Parathyroid adenoma (tissue), 2 donors: ENCODE results near the gene SLC2A9.

Experiments used
- H2AFZ ChIP-seq: fragments of 300-600 bp; sonication (generic); one replicate; pipeline ENCODE4 v1.7.0; 2017; ENCODE audit warnings: antibody characterized with exemption, mild to moderate bottlenecking
- H3K27ac ChIP-seq: fragments of 300-600 bp; sonication (generic); one replicate; pipeline ENCODE4 v1.7.0; 2017
- H3K27me3 ChIP-seq: fragments of 300-600 bp; sonication (generic); one replicate; pipeline ENCODE4 v1.7.0; 2017; ENCODE audit warnings: low read length; ENCODE audit not compliant: control insufficient read depth, insufficient read depth
- H3K36me3 ChIP-seq: fragments of 300-600 bp; sonication (generic); one replicate; pipeline ENCODE4 v1.7.0; 2017; ENCODE audit warnings: low read length; ENCODE audit not compliant: control insufficient read depth, insufficient read depth
- H3K4me1 ChIP-seq: fragments of 300-600 bp; sonication (generic); one replicate; pipeline ENCODE4 v1.7.0; 2017; ENCODE audit warnings: control low read depth
- H3K4me2 ChIP-seq: fragments of 300-600 bp; sonication (generic); one replicate; pipeline ENCODE4 v1.7.0; 2017; ENCODE audit warnings: low read length
- H3K4me3 ChIP-seq: fragments of 300-600 bp; sonication (generic); one replicate; pipeline ENCODE4 v1.7.0; 2017; ENCODE audit warnings: low read depth, low read length
- H3K79me2 ChIP-seq: fragments of 300-600 bp; sonication (generic); one replicate; pipeline ENCODE4 v1.7.0; 2017; ENCODE audit warnings: control low read depth
- H3K9ac ChIP-seq: fragments of 300-600 bp; sonication (generic); one replicate; pipeline ENCODE4 v1.7.0; 2017; ENCODE audit warnings: mild to moderate bottlenecking
- H3K9me3 ChIP-seq: fragments of 300-600 bp; sonication (generic); one replicate; pipeline ENCODE4 v1.7.0; 2017; ENCODE audit warnings: low read length; ENCODE audit not compliant: control insufficient read depth
- CTCF ChIP-seq: fragments of 300-600 bp; sonication (generic); IDR thresholded peaks from one replicate; pipeline ENCODE4 v1.7.0; 2017; ENCODE audit warnings: antibody characterized with exemption, mild to moderate bottlenecking
- donor health status: primary hyperparathyroidism.

SLC2A9 gene

DNA sequence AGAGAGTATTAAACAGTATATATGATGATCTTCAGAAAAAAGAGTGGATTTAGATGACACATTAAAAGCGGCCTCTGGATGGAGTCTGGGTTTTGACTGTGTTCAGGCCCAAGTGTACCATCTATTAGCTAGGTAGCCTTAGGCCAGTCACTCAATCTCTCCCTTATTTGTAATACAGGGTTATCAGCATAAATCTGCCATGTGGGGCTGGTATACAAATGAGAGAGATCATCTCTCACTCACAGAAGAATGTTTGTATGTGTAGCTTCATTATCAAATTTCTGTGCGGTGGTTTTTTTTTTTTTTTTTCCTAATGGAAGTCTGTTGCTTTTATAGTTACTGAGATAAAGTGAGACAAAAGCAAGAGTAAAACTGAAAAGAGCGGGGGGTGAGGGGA is 12.7 kb downstream of the SLC2A9 start:
- Histone ChIP-seq H2AFZ (no peak overlapping the region), H3K4me2 (no peak overlapping the region), H3K4me3 (no peak overlapping the region), H3K9ac (no peak overlapping the region), H3K79me2 (no peaks in the 10 kb centered on the region), H3K27ac (no peak overlapping the region), H3K9me3 (no peaks in the 10 kb centered on the region), H3K36me3 (no peaks in the 10 kb centered on the region), H3K4me1 (no peaks in the 10 kb centered on the region), H3K27me3 (no peaks in the 10 kb centered on the region)
- no peak for TF ChIP-seq CTCF

DNA sequence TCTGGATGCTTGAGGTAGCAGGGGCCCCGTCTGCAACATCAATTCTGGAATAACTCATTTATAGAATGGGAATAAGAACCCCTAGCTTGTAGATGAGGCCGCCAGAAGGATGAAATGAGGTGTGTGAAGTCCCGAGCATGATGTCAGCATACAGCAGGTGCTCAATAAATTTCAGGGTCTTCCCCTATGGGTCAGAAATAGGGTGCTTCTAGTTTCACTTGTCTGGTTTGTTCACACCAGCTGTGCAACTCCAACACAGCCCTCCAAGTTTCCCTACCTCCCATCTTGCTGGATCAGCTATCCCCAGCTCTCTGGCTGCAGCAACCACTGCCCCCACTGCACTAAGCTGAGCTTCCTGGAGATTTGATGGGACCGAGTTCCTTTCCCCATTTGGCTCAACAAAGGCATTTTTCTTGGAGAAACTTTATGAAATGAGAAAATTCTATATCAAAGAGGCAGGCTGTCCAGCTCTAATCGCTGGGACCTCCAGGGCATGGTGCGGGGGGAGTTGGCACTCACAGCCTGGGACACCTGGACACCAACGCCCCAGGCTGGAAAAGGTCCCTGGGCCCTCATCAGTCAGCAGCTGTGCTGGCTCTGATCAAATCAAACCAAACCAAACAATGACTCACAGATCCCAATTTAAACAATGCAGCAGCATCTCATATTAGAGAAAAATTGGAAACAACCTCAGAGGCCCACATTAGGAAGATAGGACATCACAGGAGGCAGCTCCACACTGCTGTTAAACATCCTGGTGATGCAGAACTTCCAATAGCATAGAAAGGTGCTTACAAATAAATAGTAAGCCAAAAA is 13.3 kb downstream of the SLC2A9 start:
- no peak overlapping the region for H3K4me2 ChIP-seq
- H3K4me3 ChIP-seq, result no peak overlapping the region
- H3K27ac ChIP-seq, result no peak overlapping the region
- TF ChIP-seq CTCF, result no peak
- no peaks in the 10 kb centered on the region for H3K9me3 ChIP-seq
- no peaks in the 10 kb centered on the region for H3K79me2 ChIP-seq
- H3K36me3 ChIP-seq, result no peaks in the 10 kb centered on the region
- no peaks in the 10 kb centered on the region for H3K4me1 ChIP-seq
- no peak overlapping the region for H3K9ac ChIP-seq
- H2AFZ ChIP-seq, result no peak overlapping the region
- H3K27me3 ChIP-seq, result no peaks in the 10 kb centered on the region

DNA sequence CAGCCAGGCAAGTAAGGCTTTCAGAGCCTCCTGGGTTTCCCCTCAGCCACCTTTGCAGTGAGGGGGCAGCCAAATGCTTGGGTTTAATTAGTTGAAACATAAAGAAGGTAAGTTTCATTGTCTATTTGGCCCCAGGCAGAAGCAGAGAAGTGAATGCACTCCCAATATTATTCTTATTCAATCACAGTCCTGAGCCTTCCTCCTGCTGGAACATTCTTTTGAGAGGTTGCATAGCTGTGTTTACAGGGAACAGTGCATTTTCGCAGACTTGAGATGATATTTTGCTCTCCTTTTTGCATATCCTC is 13.9 kb downstream of the SLC2A9 start:
- H3K9ac ChIP-seq, result no peak overlapping the region
- no peaks in the 10 kb centered on the region for H3K9me3 ChIP-seq
- H3K4me2 ChIP-seq, result no peak overlapping the region
- H3K27ac ChIP-seq, result no peak overlapping the region
- TF ChIP-seq CTCF, result no peak
- no peaks in the 10 kb centered on the region for H3K4me1 ChIP-seq
- H2AFZ ChIP-seq, result no peak overlapping the region
- no peaks in the 10 kb centered on the region for H3K79me2 ChIP-seq
- no peaks in the 10 kb centered on the region for H3K36me3 ChIP-seq
- no peaks in the 10 kb centered on the region for H3K27me3 ChIP-seq
- H3K4me3 ChIP-seq, result no peak overlapping the region

DNA sequence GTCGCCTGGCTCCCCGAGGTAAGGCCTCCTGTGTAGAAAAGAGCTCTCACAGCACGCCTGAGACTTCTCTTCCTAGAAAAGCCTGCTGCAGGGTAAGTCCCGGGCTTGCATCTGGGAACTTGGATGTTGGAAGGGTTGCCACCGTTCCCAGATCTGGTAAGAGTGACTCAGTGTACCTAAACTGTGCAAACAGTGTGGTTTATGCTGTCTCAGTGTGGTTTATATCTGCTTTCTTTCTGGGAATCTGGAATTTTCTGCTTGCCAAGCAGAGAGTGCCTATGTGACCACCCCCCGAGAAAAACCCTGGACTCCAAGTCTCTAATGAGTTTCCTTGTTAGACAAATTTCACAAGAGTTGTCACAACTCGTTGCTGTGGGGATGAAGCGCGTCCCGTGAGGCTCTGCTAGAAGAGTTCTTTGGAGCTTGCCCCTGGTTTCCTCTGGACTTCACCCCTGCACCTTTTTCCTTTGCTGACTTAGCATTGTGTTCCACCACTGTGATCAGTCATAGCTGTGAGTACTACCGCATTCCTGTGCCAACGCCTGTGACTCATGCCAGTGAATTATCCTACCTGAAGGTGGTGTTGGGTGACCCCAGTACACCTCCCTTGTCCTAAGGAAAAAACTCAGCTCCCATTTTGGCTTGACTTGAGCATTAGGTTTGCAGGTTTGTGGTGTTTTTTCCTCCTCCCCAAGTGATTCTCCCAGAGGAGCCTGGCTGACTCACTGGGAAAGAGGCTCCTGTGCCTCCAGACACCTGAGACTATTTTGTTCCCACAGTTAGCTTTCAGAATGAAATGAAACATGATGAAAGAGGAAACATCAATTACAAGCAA is 14.5 kb downstream of the SLC2A9 start:
- TF ChIP-seq CTCF, result no peak
- no peak overlapping the region for H3K9ac ChIP-seq

More for the DNA sequence above, 14.5 kb downstream of the SLC2A9 start:
- Histone ChIP-seq H3K4me3 (no peak overlapping the region), H3K4me1 (no peaks in the 10 kb centered on the region), H3K27me3 (no peaks in the 10 kb centered on the region), H3K9me3 (no peaks in the 10 kb centered on the region), H3K79me2 (no peaks in the 10 kb centered on the region), H3K4me2 (no peak overlapping the region), H2AFZ (no peak overlapping the region), H3K36me3 (no peaks in the 10 kb centered on the region), H3K27ac (peak overlapping the region; percentile 5)
